ENCODE measurements around the gene COX18.

The COX18 gene

DNA sequence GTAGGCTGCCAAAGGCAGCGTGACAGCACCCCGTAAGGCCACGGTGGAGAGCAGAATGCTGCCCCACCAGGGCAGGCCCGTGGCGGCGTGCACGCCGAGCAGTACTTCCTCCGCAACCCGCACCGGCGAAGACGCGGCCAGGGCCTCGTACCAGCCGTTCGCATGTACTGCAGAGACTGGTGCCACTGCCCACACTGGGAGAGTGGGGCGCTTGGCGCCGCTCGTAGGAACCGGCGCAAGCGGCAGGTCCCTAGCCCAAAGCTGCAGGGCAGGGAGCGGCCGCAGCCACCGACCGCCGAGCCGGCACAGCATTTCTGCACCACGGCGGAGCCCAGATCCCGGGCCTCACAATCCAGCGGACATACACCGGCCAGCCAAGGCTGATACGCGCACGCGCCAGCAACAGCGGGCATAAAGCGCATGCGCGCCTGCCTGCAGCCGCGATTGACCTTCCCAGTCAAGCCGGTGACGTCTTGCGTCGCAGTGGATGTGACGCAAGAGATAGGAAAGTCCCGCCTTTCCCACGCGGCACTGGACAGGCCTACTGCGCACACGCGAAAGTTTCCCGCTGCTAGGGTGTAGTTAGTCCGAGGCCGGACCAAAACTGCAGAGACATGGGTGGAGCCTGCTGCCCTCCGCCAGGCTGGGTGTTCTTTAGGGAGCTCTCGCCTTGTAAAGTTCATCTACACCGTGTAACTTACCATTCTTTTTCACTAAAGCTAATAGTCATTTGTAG is at the start of gene COX18:
Gene COX18 (minus strand): TSS at position 379 of the 736 bp plus-strand sequence. CDS start 67 bp downstream, at position 312.
- Histone ChIP-seq H3K4me3 (ENCODE audit: low read depth in 1 of 2, low read length in 2 of 2) (peak within 1 kb of the TSS; percentile 90 to 95), H3K9ac (ENCODE audit: low read depth in 1 of 2, low read length in 2 of 2) (peak within 1 kb of the TSS; percentile 85 to 92), H3K27me3 (ENCODE audit: control insufficient read depth in 1 of 2, insufficient read depth in 2 of 2, low read length in 2 of 2) (no peaks in the 10 kb centered on the region), H3K27ac (ENCODE audit: low read depth, low read length) (peak within 1 kb of the TSS; percentile 98), H3K36me3 (ENCODE audit: control insufficient read depth in 1 of 2, insufficient read depth in 2 of 2, low read length in 2 of 2) (peaks cover 0 to 4% of the 10 kb centered on the region in 2 donors), H3K9me3 (ENCODE audit: control insufficient read depth in 1 of 2, low read length in 2 of 2) (no peaks in the 10 kb centered on the region), H3K4me1 (ENCODE audit: control insufficient read depth in 1 of 2, insufficient read depth in 2 of 2, low read length in 2 of 2) (peaks cover 16 to 19% of the 10 kb centered on the region in 2 donors)

DNA sequence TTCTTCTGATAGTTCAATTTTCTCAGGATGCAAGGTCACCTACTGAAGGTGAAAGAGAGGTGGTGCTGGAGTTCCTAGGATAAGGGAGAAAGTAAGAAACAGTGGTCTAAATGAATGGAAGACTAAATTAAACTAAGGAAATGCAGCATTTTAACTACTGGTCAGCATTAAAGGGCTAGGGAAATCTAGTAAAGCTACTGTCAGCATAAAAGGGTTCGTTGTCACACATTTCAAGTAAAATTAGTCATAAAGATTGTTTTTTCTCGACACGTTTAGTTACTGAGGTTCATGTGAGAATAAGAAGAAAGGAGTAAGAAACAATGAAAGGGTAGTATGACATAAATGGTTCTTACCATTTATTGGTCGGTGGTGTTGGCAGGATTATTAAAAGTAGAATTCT is 40.0 kb upstream of the COX18 start:
- peaks cover 6 to 52% of the 10 kb centered on the region in 2 donors for H3K36me3 ChIP-seq (ENCODE audit: control insufficient read depth in 1 of 2, insufficient read depth in 2 of 2, low read length in 2 of 2)

DNA sequence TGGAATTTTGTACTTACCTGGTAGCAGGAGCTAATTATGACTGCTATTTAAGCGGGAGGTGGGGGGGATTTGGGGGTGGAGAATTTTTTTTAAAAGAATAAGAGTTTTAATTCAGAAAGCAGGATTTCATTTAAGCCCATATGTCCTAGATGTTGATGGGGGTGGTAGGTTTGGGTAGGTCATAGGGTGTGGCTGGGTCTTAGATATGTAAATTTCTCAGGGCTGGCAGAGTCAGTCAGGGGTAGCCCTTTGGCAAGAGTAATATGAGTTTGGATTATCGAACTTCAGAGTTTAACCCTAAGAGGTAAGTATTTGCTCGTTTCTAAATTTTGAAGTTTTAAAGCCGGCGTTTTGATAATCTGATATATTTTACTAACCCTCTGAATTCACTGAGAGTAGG is 35.2 kb upstream of the COX18 start:
- Histone ChIP-seq H3K9me3 (ENCODE audit: control insufficient read depth in 1 of 2, low read length in 2 of 2) (no peaks in the 10 kb centered on the region), H3K9ac (ENCODE audit: low read depth in 1 of 2, low read length in 2 of 2) (no peak overlapping the region), H3K27me3 (ENCODE audit: control insufficient read depth in 1 of 2, insufficient read depth in 2 of 2, low read length in 2 of 2) (no peaks in the 10 kb centered on the region), H3K27ac (ENCODE audit: low read depth, low read length) (no peak overlapping the region), H3K4me1 (ENCODE audit: control insufficient read depth in 1 of 2, insufficient read depth in 2 of 2, low read length in 2 of 2) (peaks cover 3 to 10% of the 10 kb centered on the region in 2 donors), H3K4me3 (ENCODE audit: low read depth in 1 of 2, low read length in 2 of 2) (no peak overlapping the region), H3K36me3 (ENCODE audit: control insufficient read depth in 1 of 2, insufficient read depth in 2 of 2, low read length in 2 of 2) (peaks cover 3 to 41% of the 10 kb centered on the region in 2 donors)

More for the DNA sequence above, 40.0 kb upstream of the COX18 start:
- no peaks in the 10 kb centered on the region for H3K27me3 ChIP-seq (ENCODE audit: control insufficient read depth in 1 of 2, insufficient read depth in 2 of 2, low read length in 2 of 2)
- no peak overlapping the region for H3K9ac ChIP-seq (ENCODE audit: low read depth in 1 of 2, low read length in 2 of 2)
- no peaks in the 10 kb centered on the region for H3K9me3 ChIP-seq (ENCODE audit: control insufficient read depth in 1 of 2, low read length in 2 of 2)
- H3K4me1 ChIP-seq (ENCODE audit: control insufficient read depth in 1 of 2, insufficient read depth in 2 of 2, low read length in 2 of 2), result peaks cover 0 to 5% of the 10 kb centered on the region in 2 donors
- no peak overlapping the region for H3K27ac ChIP-seq (ENCODE audit: low read depth, low read length)
- H3K4me3 ChIP-seq (ENCODE audit: low read depth in 1 of 2, low read length in 2 of 2), result no peak overlapping the region

GRCh38 chr4:73103799-73104503 is 34.4 kb upstream of the COX18 start:
- peaks cover 9 to 41% of the 10 kb centered on the region in 2 donors for H3K36me3 ChIP-seq (ENCODE audit: control insufficient read depth in 1 of 2, insufficient read depth in 2 of 2, low read length in 2 of 2)
- H3K27me3 ChIP-seq (ENCODE audit: control insufficient read depth in 1 of 2, insufficient read depth in 2 of 2, low read length in 2 of 2), result no peaks in the 10 kb centered on the region
- H3K9me3 ChIP-seq (ENCODE audit: control insufficient read depth in 1 of 2, low read length in 2 of 2), result no peaks in the 10 kb centered on the region
- peak overlapping the region in 1 of 2 donors; percentile 2 for H3K4me3 ChIP-seq (ENCODE audit: low read depth in 1 of 2, low read length in 2 of 2)
- H3K9ac ChIP-seq (ENCODE audit: low read depth in 1 of 2, low read length in 2 of 2), result no peak overlapping the region
- peaks cover 3 to 10% of the 10 kb centered on the region in 2 donors for H3K4me1 ChIP-seq (ENCODE audit: control insufficient read depth in 1 of 2, insufficient read depth in 2 of 2, low read length in 2 of 2)
- no peak overlapping the region for H3K27ac ChIP-seq (ENCODE audit: low read depth, low read length)

DNA sequence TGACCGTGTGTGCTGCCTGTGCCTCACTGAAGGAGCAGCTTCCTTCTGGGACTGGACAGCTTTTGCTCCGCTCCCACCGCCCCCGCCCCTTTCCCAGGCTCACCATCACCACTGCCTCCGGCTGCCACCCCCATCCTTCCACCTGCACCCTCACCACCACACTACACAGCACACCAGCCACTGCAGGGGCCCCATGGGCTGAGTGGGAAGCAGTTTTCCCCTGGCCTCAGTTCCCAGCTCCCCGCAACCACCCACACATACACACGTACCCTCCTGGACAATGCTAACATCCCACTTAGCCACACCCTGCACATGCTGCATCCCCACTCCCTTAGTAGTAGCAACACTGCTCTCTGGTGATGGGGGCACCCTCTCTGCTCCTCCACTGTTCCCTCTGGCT is 29.6 kb upstream of the COX18 start:
- Histone ChIP-seq H3K27me3 (ENCODE audit: control insufficient read depth in 1 of 2, insufficient read depth in 2 of 2, low read length in 2 of 2) (no peaks in the 10 kb centered on the region), H3K4me3 (ENCODE audit: low read depth in 1 of 2, low read length in 2 of 2) (no peak overlapping the region), H3K4me1 (ENCODE audit: control insufficient read depth in 1 of 2, insufficient read depth in 2 of 2, low read length in 2 of 2) (peaks cover under 1% of the 10 kb centered on the region in 2 donors), H3K9ac (ENCODE audit: low read depth in 1 of 2, low read length in 2 of 2) (no peak overlapping the region), H3K9me3 (ENCODE audit: control insufficient read depth in 1 of 2, low read length in 2 of 2) (no peaks in the 10 kb centered on the region), H3K36me3 (ENCODE audit: control insufficient read depth in 1 of 2, insufficient read depth in 2 of 2, low read length in 2 of 2) (peaks cover 14 to 50% of the 10 kb centered on the region in 2 donors), H3K27ac (ENCODE audit: low read depth, low read length) (no peak overlapping the region)

- no peaks in the 10 kb centered on the region for H3K9me3 ChIP-seq (ENCODE audit: control insufficient read depth in 1 of 2, low read length in 2 of 2)
- no peaks in the 10 kb centered on the region for H3K4me1 ChIP-seq (ENCODE audit: control insufficient read depth in 1 of 2, insufficient read depth in 2 of 2, low read length in 2 of 2)
- H3K27me3 ChIP-seq (ENCODE audit: control insufficient read depth in 1 of 2, insufficient read depth in 2 of 2, low read length in 2 of 2), result no peaks in the 10 kb centered on the region
- no peak overlapping the region for H3K4me3 ChIP-seq (ENCODE audit: low read depth in 1 of 2, low read length in 2 of 2)
- H3K9ac ChIP-seq (ENCODE audit: low read depth in 1 of 2, low read length in 2 of 2), result no peak overlapping the region
- peaks cover 14 to 53% of the 10 kb centered on the region in 2 donors for H3K36me3 ChIP-seq (ENCODE audit: control insufficient read depth in 1 of 2, insufficient read depth in 2 of 2, low read length in 2 of 2)
- no peak overlapping the region for H3K27ac ChIP-seq (ENCODE audit: low read depth, low read length)
Observed at GRCh38 chr4:73098713-73099112, 29.2 kb upstream of the COX18 start.

DNA sequence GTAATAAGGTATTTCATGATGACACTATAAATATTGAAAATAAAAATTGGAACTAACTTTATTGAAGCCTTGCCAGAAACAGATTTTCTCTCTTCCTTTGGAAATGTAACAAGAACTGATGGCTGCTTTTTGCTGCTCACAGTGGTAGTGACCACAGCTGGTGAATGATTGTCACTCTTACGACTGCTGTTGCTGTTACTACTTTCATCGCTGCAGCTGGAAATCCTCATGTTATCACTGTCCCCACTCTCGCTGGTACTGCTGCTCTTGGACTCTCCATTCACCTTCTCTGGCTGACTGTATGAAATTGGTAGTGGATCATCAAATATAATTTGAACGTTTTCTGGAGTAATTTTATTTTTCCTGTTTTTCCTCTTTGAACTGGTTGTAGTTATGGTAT is 28.5 kb upstream of the COX18 start:
- H3K36me3 ChIP-seq (ENCODE audit: control insufficient read depth in 1 of 2, insufficient read depth in 2 of 2, low read length in 2 of 2), result peaks cover 14 to 53% of the 10 kb centered on the region in 2 donors
- H3K4me3 ChIP-seq (ENCODE audit: low read depth in 1 of 2, low read length in 2 of 2), result no peak overlapping the region
- H3K27me3 ChIP-seq (ENCODE audit: control insufficient read depth in 1 of 2, insufficient read depth in 2 of 2, low read length in 2 of 2), result no peaks in the 10 kb centered on the region
- H3K9ac ChIP-seq (ENCODE audit: low read depth in 1 of 2, low read length in 2 of 2), result no peak overlapping the region
- H3K4me1 ChIP-seq (ENCODE audit: control insufficient read depth in 1 of 2, insufficient read depth in 2 of 2, low read length in 2 of 2), result no peaks in the 10 kb centered on the region
- H3K27ac ChIP-seq (ENCODE audit: low read depth, low read length), result no peak overlapping the region
- H3K9me3 ChIP-seq (ENCODE audit: control insufficient read depth in 1 of 2, low read length in 2 of 2), result no peaks in the 10 kb centered on the region

- Histone ChIP-seq H3K9me3 (ENCODE audit: control insufficient read depth in 1 of 2, low read length in 2 of 2) (no peaks in the 10 kb centered on the region), H3K36me3 (ENCODE audit: control insufficient read depth in 1 of 2, insufficient read depth in 2 of 2, low read length in 2 of 2) (peaks cover 26 to 45% of the 10 kb centered on the region in 2 donors), H3K27ac (ENCODE audit: low read depth, low read length) (no peak overlapping the region), H3K4me3 (ENCODE audit: low read depth in 1 of 2, low read length in 2 of 2) (no peak overlapping the region), H3K27me3 (ENCODE audit: control insufficient read depth in 1 of 2, insufficient read depth in 2 of 2, low read length in 2 of 2) (no peaks in the 10 kb centered on the region), H3K9ac (ENCODE audit: low read depth in 1 of 2, low read length in 2 of 2) (no peak overlapping the region), H3K4me1 (ENCODE audit: control insufficient read depth in 1 of 2, insufficient read depth in 2 of 2, low read length in 2 of 2) (no peaks in the 10 kb centered on the region)
Observed at GRCh38 chr4:73092868-73093267, 23.4 kb upstream of the COX18 start.

DNA sequence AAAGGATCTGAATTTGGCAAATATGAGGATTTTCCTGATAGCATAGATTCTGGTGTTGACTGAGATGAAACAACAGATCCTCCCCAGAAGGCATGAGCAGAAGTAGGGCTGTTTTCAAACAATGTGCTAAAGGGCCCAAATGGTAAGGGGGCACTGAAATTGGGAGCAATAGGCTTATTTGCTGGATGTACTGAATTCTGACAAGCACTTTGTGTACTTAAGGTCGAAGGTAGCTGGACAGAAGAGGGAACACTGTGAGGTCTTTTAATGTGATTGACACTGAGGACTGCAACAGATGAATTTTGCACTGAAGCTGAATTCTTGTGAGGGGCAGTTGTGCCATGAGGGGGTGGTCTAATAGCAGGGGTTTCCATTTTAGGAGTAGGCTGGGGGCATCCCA is 21.2 kb upstream of the COX18 start:
- H3K36me3 ChIP-seq (ENCODE audit: control insufficient read depth in 1 of 2, insufficient read depth in 2 of 2, low read length in 2 of 2), result peaks cover 26 to 44% of the 10 kb centered on the region in 2 donors

GRCh38 chr4:73087871-73088270 is 18.4 kb upstream of the COX18 start:
- Histone ChIP-seq H3K36me3 (ENCODE audit: control insufficient read depth in 1 of 2, insufficient read depth in 2 of 2, low read length in 2 of 2) (peaks cover 21 to 45% of the 10 kb centered on the region in 2 donors), H3K4me3 (ENCODE audit: low read depth in 1 of 2, low read length in 2 of 2) (no peak overlapping the region), H3K9me3 (ENCODE audit: control insufficient read depth in 1 of 2, low read length in 2 of 2) (no peaks in the 10 kb centered on the region), H3K27ac (ENCODE audit: low read depth, low read length) (no peak overlapping the region), H3K4me1 (ENCODE audit: control insufficient read depth in 1 of 2, insufficient read depth in 2 of 2, low read length in 2 of 2) (peaks cover 0 to 3% of the 10 kb centered on the region in 2 donors), H3K9ac (ENCODE audit: low read depth in 1 of 2, low read length in 2 of 2) (no peak overlapping the region), H3K27me3 (ENCODE audit: control insufficient read depth in 1 of 2, insufficient read depth in 2 of 2, low read length in 2 of 2) (no peaks in the 10 kb centered on the region)

More for the DNA sequence above, 21.2 kb upstream of the COX18 start:
- H3K9me3 ChIP-seq (ENCODE audit: control insufficient read depth in 1 of 2, low read length in 2 of 2), result no peaks in the 10 kb centered on the region
- H3K9ac ChIP-seq (ENCODE audit: low read depth in 1 of 2, low read length in 2 of 2), result no peak overlapping the region
- H3K27me3 ChIP-seq (ENCODE audit: control insufficient read depth in 1 of 2, insufficient read depth in 2 of 2, low read length in 2 of 2), result no peaks in the 10 kb centered on the region
- H3K27ac ChIP-seq (ENCODE audit: low read depth, low read length), result no peak overlapping the region
- H3K4me1 ChIP-seq (ENCODE audit: control insufficient read depth in 1 of 2, insufficient read depth in 2 of 2, low read length in 2 of 2), result peaks cover 0 to 3% of the 10 kb centered on the region in 2 donors
- no peak overlapping the region for H3K4me3 ChIP-seq (ENCODE audit: low read depth in 1 of 2, low read length in 2 of 2)
